Measurements from ENCODE around the gene EFCAB14. TPM values are rescaled to one million over a fixed set of nuclear protein-coding genes. Genes with fewer than 3 reads are reported as not detected.

The EFCAB14 gene
- total and polyA plus RNA-seq, 2 donors (not counting 3 experiments of a cell fraction or from before 2014, with no cell fraction given) = 30.0 to 81.7 TPM

- H3K4me1 ChIP-seq (ENCODE audit: control insufficient read depth, extremely low read depth, insufficient read depth, low read length) = peaks cover 3% of the 10 kb centered on the region
- POLR2A ChIA-PET = no interaction called here
- no peak overlapping the region for H3K4me2 ChIP-seq (ENCODE audit: insufficient read depth, low read length)
- no peak overlapping the region for H3K27ac ChIP-seq (ENCODE audit: insufficient read depth, low read depth, low read length)
- FAIRE-seq (no peak), DNase-seq (ENCODE audit: low read depth, low spot score) (no peak)
- intact Hi-C loops (cut with micrococcal nuclease) (no loop called here), dilution Hi-C loops (cut with MboI; ENCODE audit: extremely low pct_ligation_motif_present, low sequenced_read_pairs) (no loop called here)
- H2AFZ ChIP-seq (ENCODE audit: low read depth, low read length) = no peak overlapping the region
- H3K9ac ChIP-seq (replicated peaks; ENCODE audit: extremely low read depth, insufficient read depth, low read length) = no peak overlapping the region
- TF ChIP-seq FOS (IDR thresholded peaks at IDR 0.05; ENCODE audit: borderline replicate concordance, insufficient read depth, low read length) (no peak), CTCF (IDR thresholded peaks at IDR 0.05; ENCODE audit: extremely low read depth in 1 of 2, insufficient read depth in 1 of 2, low read depth in 1 of 2, low read length in 2 of 2) (no peak), POLR2AphosphoS5 (IDR thresholded peaks at IDR 0.05; ENCODE audit: insufficient read depth, low read depth, low read length) (no peak), GATA2 (IDR thresholded peaks at IDR 0.05; ENCODE audit: insufficient read depth, insufficient read length, low read depth, low read length) (no peak), MAX (IDR thresholded peaks at IDR 0.05; ENCODE audit: insufficient read depth, insufficient read length) (no peak), EZH2 (IDR thresholded peaks at IDR 0.05; ENCODE audit: borderline replicate concordance, low read depth, low read length, severe bottlenecking) (no peak), JUN (IDR thresholded peaks at IDR 0.05; ENCODE audit: borderline replicate concordance, insufficient read depth, insufficient read length, low read depth) (no peak), POLR2A (IDR thresholded peaks at IDR 0.05; ENCODE audit: low read depth, low read length) (no peak), MYC (IDR thresholded peaks at IDR 0.05; ENCODE audit: low read depth, low read length) (no peak)
- no peaks in the 10 kb centered on the region for H3K9me3 ChIP-seq (replicated peaks; ENCODE audit: control insufficient read depth, insufficient read depth, low read length)
- no TSS peak for BruUV-seq (replicated peaks)
- H3K27me3 ChIP-seq (ENCODE audit: control insufficient read depth in 2 of 2, insufficient read depth in 2 of 2, low read length in 2 of 2) = no peaks in the 10 kb centered on the region
- H3K9me1 ChIP-seq (replicated peaks; ENCODE audit: control insufficient read depth, extremely low read depth, insufficient read depth, low read length) = no peaks in the 10 kb centered on the region
- CTCF ChIA-PET = interaction anchor here (1.2 kb wide), 1 partner anchor 13 kb away, joined by 4 read pairs; no protein-coding TSS in a partner anchor
- H3K36me3 ChIP-seq (ENCODE audit: control insufficient read depth in 2 of 2, extremely low read depth in 1 of 2, insufficient read depth in 2 of 2, low read length in 2 of 2) = peaks cover 0 to 11% of the 10 kb centered on the region in 2 experiments
- H3K79me2 ChIP-seq (ENCODE audit: control insufficient read depth, insufficient read depth, low read length) = peaks cover under 1% of the 10 kb centered on the region
- no peak overlapping the region for H3K4me3 ChIP-seq (replicated peaks in 1 of 3; ENCODE audit: insufficient read depth in 1 of 3, low read depth in 1 of 3, low read length in 3 of 3)
- H4K20me1 ChIP-seq (replicated peaks; ENCODE audit: control insufficient read depth, extremely low read depth, insufficient read depth, low read length) = no peaks in the 10 kb centered on the region
Measured at GRCh38 chr1:46672696-46673095, 46.2 kb downstream of the EFCAB14 start.

Measured in endothelial cell of umbilical vein (primary cell).